Trophoblast cell (in vitro differentiated cells and primary cell): ENCODE measurements around the gene RHEX.

Source experiments
- DNase-seq, 2 donors: peaks; one replicate each; pipeline ENCODE4 v3.0.0-alpha.2; 2016
- H2AFZ ChIP-seq: 2 replicates; pipeline ENCODE4 v1.6.1; 2013; ENCODE audit warnings: low read length, moderate library complexity, mild to moderate bottlenecking; ENCODE audit not compliant: insufficient read depth, poor library complexity
- H2AK5ac ChIP-seq: 2 replicates; pipeline ENCODE4 v1.6.1; 2013; ENCODE audit warnings: mild to moderate bottlenecking, low read length
- H2BK120ac ChIP-seq: 2 replicates; pipeline ENCODE4 v1.6.1; 2013; ENCODE audit warnings: low read length, mild to moderate bottlenecking, moderate library complexity; ENCODE audit not compliant: insufficient read depth, poor library complexity
- H2BK12ac ChIP-seq: 2 replicates; pipeline ENCODE4 v1.6.1; 2013; ENCODE audit warnings: mild to moderate bottlenecking, low read length, moderate library complexity
- H2BK5ac ChIP-seq: 2 replicates; pipeline ENCODE4 v1.6.1; 2013; ENCODE audit warnings: low read length, low read depth, moderate library complexity, mild to moderate bottlenecking; ENCODE audit not compliant: poor library complexity
- H3K14ac ChIP-seq: 2 replicates; pipeline ENCODE4 v1.6.1; 2013; ENCODE audit warnings: mild to moderate bottlenecking, low read length
- H3K18ac ChIP-seq: 2 replicates; pipeline ENCODE4 v1.6.1; 2013; ENCODE audit warnings: mild to moderate bottlenecking, low read length
- H3K23ac ChIP-seq: 2 replicates; pipeline ENCODE4 v1.6.1; 2013; ENCODE audit warnings: low read length
- H3K27ac ChIP-seq: 2 replicates; pipeline ENCODE4 v1.5.1; 2013; ENCODE audit warnings: low read depth, mild to moderate bottlenecking, inconsistent platforms, low read length, moderate library complexity
- H3K27me3 ChIP-seq: 2 replicates; pipeline ENCODE4 v1.6.1; 2013; ENCODE audit warnings: inconsistent platforms, mild to moderate bottlenecking, low read length, moderate library complexity; ENCODE audit not compliant: insufficient read depth
- H3K36me3 ChIP-seq, 2 experiments: 1 replicate in 1 of 2; 2 replicates in 1 of 2; pipeline ENCODE4 v1.6.1; 2013; ENCODE audit warnings: low read length in 2 of 2, mild to moderate bottlenecking in 2 of 2, moderate library complexity in 1 of 2; ENCODE audit not compliant: insufficient read depth in 2 of 2, control insufficient read depth in 1 of 2
- H3K4ac ChIP-seq: 2 replicates; pipeline ENCODE4 v1.6.1; 2013; ENCODE audit warnings: low read depth, mild to moderate bottlenecking, low read length, moderate library complexity
- H3K4me1 ChIP-seq, 2 experiments: 1 replicate in 1 of 2; 2 replicates in 1 of 2; pipeline ENCODE4 v1.6.1; 2013; ENCODE audit warnings: low read length in 2 of 2, mild to moderate bottlenecking in 2 of 2, moderate library complexity in 1 of 2; ENCODE audit not compliant: insufficient read depth in 2 of 2, control insufficient read depth in 1 of 2
- H3K4me2 ChIP-seq: 2 replicates; pipeline ENCODE4 v1.6.1; 2013; ENCODE audit warnings: inconsistent platforms, mild to moderate bottlenecking, low read length, moderate library complexity
- H3K4me3 ChIP-seq: 2 replicates; pipeline ENCODE4 v1.5.1; 2013; ENCODE audit warnings: mild to moderate bottlenecking, low read depth, low read length, inconsistent platforms
- H3K79me1 ChIP-seq: one replicate; pipeline ENCODE4 v1.6.1; 2013; ENCODE audit warnings: low read length
- H3K79me2 ChIP-seq: 2 replicates; pipeline ENCODE4 v1.6.1; 2013; ENCODE audit warnings: low read length, mild to moderate bottlenecking; ENCODE audit not compliant: control insufficient read depth, insufficient read depth, poor library complexity
- H3K9ac ChIP-seq: 2 replicates; pipeline ENCODE4 v1.6.1; 2013; ENCODE audit warnings: mild to moderate bottlenecking, low read length
- H3K9me3 ChIP-seq: 2 replicates; pipeline ENCODE4 v1.6.1; 2013; ENCODE audit warnings: low read depth, mild to moderate bottlenecking, control low read depth, inconsistent platforms, low read length; ENCODE audit not compliant: insufficient read depth
- H4K12ac ChIP-seq: 2 replicates; pipeline ENCODE4 v1.6.1; 2013; ENCODE audit warnings: low read depth, mild to moderate bottlenecking, low read length, moderate library complexity
- H4K8ac ChIP-seq: 2 replicates; pipeline ENCODE4 v1.6.1; 2013; ENCODE audit warnings: low read depth, mild to moderate bottlenecking, low read length, moderate library complexity
- H4K91ac ChIP-seq: one replicate; pipeline ENCODE4 v1.6.1; 2013; ENCODE audit warnings: low read depth, mild to moderate bottlenecking, low read length, moderate library complexity
- WGBS: extraction: QIAGEN DNeasy Blood & Tissue Kit; methylation state at CpG from one replicate; pipeline ENCODE4 v1.1.7; 2013; ENCODE audit warnings: missing lambda C conversion rate; ENCODE audit not compliant: insufficient read length, insufficient coverage; ENCODE audit errors: extremely low coverage; 5-methylcytosine and 5-hydroxymethylcytosine counted together

Gene RHEX

DNA sequence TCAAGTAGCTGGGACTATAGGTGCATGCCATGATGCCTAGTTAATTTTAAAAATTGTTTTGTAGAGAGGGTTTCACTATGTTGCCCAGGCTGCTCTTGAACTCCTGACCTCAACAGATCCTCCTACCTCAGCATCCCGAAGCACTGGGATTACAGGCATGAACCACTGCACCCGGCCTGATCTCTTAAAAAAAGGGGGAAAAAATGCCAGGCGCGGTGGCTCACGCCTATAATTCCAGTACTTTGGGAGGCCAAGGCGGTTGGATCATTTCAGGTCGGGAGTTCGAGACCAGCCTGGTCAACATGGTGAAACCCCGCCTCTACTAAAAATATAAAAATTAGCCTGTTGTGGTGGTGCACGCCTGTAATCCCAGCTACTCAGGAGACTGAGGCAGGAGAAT lies 51.0 kb downstream of the RHEX start:
- WGBS: no CpG with 5 or more reads among the region's 10 CpGs

DNA sequence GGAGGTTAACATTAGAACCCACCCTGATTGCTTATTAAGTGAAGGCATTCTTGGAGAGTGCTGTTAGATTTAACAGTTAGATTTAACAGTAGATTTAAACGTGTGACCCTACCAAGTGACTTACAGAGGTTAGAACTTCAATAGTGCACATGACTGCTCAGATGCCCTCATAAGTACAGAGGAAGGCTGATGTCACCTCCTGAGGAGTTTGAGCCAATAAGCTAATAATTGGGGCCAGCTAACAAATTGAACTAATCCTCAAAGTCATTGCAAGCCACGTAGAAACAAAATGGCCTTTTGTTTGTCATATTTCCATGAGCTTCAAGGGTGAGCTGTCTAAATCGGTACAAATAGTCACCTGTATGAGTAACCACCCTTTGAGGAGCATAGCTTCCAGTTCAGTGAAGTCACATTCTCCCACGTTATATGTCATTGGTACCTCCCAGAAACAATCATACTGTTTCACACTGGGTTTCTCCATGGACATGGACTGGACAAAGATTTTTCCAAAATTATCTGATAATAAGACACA lies 52.6 kb downstream of the RHEX start:
- H3K4me1 ChIP-seq: peaks cover 7 to 17% of the 10 kb centered on the region in 2 experiments
- H3K36me3 ChIP-seq: no peaks in the 10 kb centered on the region
- no peaks in the 10 kb centered on the region for H3K9me3 ChIP-seq
- H3K4me3 ChIP-seq: no peak overlapping the region
- H3K4ac ChIP-seq: no peak overlapping the region
- H3K23ac ChIP-seq: no peak overlapping the region
- H3K27me3 ChIP-seq: no peaks in the 10 kb centered on the region
- no peak overlapping the region for H3K27ac ChIP-seq
- no peak overlapping the region for H3K18ac ChIP-seq
- WGBS: no CpG with 5 or more reads among the region's 4 CpGs
- no peak overlapping the region for H2AK5ac ChIP-seq
- H3K14ac ChIP-seq: no peak overlapping the region
- H4K12ac ChIP-seq: no peak overlapping the region
- H4K8ac ChIP-seq: no peak overlapping the region
- H3K79me1 ChIP-seq: no peaks in the 10 kb centered on the region
- no peak overlapping the region for H3K9ac ChIP-seq
- no peak overlapping the region for H2BK5ac ChIP-seq
- H4K91ac ChIP-seq: no peak overlapping the region
- no peak overlapping the region for H3K4me2 ChIP-seq
- H2AFZ ChIP-seq: no peak overlapping the region
- H2BK120ac ChIP-seq: no peak overlapping the region
- H2BK12ac ChIP-seq: no peak overlapping the region
- no peaks in the 10 kb centered on the region for H3K79me2 ChIP-seq
- DNase-seq: no peak

More for the DNA sequence above, 51.0 kb downstream of the RHEX start:
- DNase-seq: no peak
- H3K23ac ChIP-seq: no peak overlapping the region
- no peak overlapping the region for H3K4me3 ChIP-seq
- H4K12ac ChIP-seq: no peak overlapping the region
- no peak overlapping the region for H2BK120ac ChIP-seq
- H4K8ac ChIP-seq: no peak overlapping the region
- no peak overlapping the region for H3K4ac ChIP-seq
- no peak overlapping the region for H2BK5ac ChIP-seq
- H3K27ac ChIP-seq: no peak overlapping the region
- H3K4me1 ChIP-seq: peaks cover 9 to 25% of the 10 kb centered on the region in 2 experiments
- H3K36me3 ChIP-seq: no peaks in the 10 kb centered on the region
- no peak overlapping the region for H2AK5ac ChIP-seq
- H2AFZ ChIP-seq: no peak overlapping the region
- no peaks in the 10 kb centered on the region for H3K79me2 ChIP-seq
- H3K9me3 ChIP-seq: no peaks in the 10 kb centered on the region
- H2BK12ac ChIP-seq: no peak overlapping the region
- H4K91ac ChIP-seq: no peak overlapping the region
- H3K27me3 ChIP-seq: no peaks in the 10 kb centered on the region
- H3K79me1 ChIP-seq: no peaks in the 10 kb centered on the region
- H3K18ac ChIP-seq: no peak overlapping the region
- no peak overlapping the region for H3K4me2 ChIP-seq
- no peak overlapping the region for H3K14ac ChIP-seq
- no peak overlapping the region for H3K9ac ChIP-seq

DNA sequence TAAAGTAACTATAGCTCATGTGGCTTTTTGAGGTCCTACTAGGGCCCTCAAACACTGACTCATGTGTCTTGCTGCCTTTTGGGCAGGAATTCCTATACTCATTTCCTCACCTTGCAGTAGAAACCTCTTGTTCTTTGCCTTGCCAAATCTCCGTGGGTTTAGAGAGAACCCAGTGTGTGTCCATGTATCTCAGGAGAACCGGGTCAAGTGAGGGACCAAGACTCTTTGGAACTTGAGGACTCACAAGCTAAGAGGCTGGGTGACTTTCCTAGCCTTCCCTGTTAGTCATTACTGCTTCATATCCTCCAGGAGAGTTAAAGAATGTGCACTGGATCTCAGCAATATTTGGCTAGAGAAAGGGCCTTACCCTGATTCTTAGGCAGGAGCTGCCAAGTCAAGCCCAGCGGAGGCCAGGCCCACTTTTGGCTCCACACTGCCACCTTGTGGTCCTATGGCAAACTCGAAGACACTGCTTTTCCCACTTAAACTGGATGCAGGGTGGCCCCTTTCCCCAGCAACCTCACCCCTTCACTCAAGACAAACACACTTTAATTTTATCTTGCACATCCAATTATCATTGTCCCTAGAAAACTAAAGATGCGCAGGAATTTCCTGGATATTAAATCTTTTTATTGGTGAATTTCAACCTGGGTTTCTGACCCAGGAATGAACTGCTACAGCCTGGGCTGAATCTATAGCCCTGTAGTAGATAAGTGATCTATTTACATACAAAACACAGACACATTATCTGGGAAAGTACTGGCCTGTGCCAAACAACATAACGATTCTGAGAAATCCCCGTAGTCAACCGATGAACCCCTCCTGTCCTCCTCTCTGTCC lies 53.6 kb downstream of the RHEX start:
- Histone ChIP-seq H3K36me3 (no peaks in the 10 kb centered on the region), H3K4me1 (peaks cover 4 to 10% of the 10 kb centered on the region in 2 experiments), H3K79me1 (no peaks in the 10 kb centered on the region), H2BK5ac (peak overlapping the region; percentile 16), H3K4me3 (no peak overlapping the region), H3K79me2 (no peaks in the 10 kb centered on the region), H4K12ac (no peak overlapping the region), H3K14ac (no peak overlapping the region), H2BK120ac (peak overlapping the region; percentile 75), H3K23ac (no peak overlapping the region), H2BK12ac (peak overlapping the region; percentile 42), H4K8ac (no peak overlapping the region), H3K27ac (no peak overlapping the region), H2AFZ (no peak overlapping the region), H3K4me2 (no peak overlapping the region), H3K18ac (no peak overlapping the region), H3K9ac (no peak overlapping the region), H2AK5ac (peak overlapping the region; percentile 18), H3K4ac (no peak overlapping the region), H4K91ac (peak overlapping the region; percentile 31), H3K27me3 (no peaks in the 10 kb centered on the region), H3K9me3 (no peaks in the 10 kb centered on the region)
- peak; percentile 82 to 94 for DNase-seq
- WGBS: no CpG with 5 or more reads among the region's 8 CpGs

DNA sequence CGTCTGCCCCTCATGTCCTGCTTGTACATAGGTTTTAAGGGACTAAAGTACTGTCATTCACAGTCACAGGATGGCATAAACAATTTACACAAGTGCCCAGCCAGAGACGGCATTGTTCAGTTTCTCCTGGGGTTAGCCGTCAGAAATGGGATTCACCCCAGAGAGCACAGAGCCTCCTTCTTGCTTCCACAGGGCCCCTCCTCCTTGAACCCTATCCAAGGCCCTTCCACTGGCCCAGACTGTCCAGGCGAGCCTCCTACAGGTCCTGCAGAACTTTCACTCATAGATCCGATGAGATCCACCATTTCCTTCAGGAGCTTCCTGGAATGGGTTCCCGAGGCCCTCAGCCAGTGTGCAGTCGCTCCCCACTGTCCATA lies 54.2 kb downstream of the RHEX start:
- H3K27me3 ChIP-seq: no peaks in the 10 kb centered on the region
- H4K91ac ChIP-seq: no peak overlapping the region
- WGBS: no CpG with 5 or more reads among the region's 7 CpGs
- DNase-seq: no peak
- H3K27ac ChIP-seq: no peak overlapping the region
- no peak overlapping the region for H3K4me2 ChIP-seq
- no peak overlapping the region for H2AK5ac ChIP-seq
- H2BK5ac ChIP-seq: no peak overlapping the region
- no peak overlapping the region for H3K4me3 ChIP-seq
- H3K4me1 ChIP-seq: peaks cover 4 to 10% of the 10 kb centered on the region in 2 experiments
- H4K12ac ChIP-seq: no peak overlapping the region
- H3K23ac ChIP-seq: no peak overlapping the region
- H2BK120ac ChIP-seq: no peak overlapping the region
- H2AFZ ChIP-seq: no peak overlapping the region
- no peak overlapping the region for H4K8ac ChIP-seq
- H3K9ac ChIP-seq: no peak overlapping the region
- H3K79me2 ChIP-seq: no peaks in the 10 kb centered on the region
- no peaks in the 10 kb centered on the region for H3K79me1 ChIP-seq
- no peak overlapping the region for H3K18ac ChIP-seq
- H3K4ac ChIP-seq: no peak overlapping the region
- H3K9me3 ChIP-seq: no peaks in the 10 kb centered on the region
- H3K14ac ChIP-seq: no peak overlapping the region
- no peak overlapping the region for H2BK12ac ChIP-seq
- no peaks in the 10 kb centered on the region for H3K36me3 ChIP-seq
